RKO (cell line): ENCODE data around the gene AFF3.
"Not testable (repeated sequence)": the region's sequence is repeated elsewhere in the genome, so short reads cannot be mapped to it uniquely, and the experiment has no call there.

Experiments
- DNase-seq: peaks from one replicate; pipeline ENCODE4 v3.0.0-alpha.2; 2016; ENCODE audit warnings: low spot score

Gene AFF3

DNA sequence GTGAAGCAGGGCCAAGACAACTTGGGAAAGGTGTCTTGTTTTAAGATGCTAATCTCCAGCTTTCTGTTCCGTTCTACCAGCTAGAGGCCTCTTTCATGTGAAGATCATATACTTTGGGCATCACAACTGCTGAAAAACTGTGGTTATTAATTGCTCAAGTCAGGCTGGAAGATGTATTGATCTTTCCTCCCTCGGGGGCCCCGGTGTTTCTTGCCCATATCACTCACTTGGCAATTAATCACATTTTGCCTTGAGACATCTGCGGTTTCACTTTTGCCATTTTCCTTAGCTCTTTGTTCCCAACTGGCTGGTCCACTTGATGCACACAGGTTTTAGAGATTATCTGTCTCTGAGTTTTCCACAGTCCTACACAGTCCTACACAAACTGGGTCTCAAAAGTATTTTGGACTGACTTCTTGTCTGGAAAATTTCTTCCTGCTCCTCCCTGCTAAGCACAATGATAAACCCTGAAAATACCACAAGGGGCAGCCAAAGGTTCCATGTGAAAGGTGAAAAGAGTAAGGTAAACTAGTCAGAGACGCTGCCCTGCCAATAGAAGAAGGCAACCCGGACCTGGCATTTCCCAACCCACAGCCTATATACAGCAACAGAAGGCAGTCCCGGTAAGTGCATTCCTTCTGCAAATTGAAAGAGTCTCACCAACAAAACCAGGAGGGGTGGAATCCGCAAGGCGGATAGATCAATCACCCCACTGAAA, 181.0 kb downstream of the AFF3 start:
- no peak for DNase-seq

DNA sequence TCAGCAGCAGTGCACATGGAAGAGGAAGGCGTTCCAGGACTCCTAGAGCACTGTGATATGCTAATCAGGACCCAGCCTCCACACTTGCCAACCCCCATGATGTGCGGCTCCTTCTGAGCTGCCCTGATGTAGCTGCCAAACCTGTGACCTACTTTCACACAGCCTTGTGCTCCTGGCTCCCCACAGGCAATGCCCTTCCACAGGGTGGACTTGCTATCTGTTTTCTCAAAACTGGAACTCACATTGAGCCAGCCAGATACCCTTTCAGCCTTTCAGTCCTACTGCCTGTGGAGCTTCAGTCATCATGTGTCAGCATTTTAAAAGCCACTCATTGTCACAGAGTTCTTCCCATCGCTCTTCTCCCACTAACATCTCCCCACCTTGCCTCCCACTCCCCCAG, 181.6 kb downstream of the AFF3 start:
- no peak for DNase-seq

DNA sequence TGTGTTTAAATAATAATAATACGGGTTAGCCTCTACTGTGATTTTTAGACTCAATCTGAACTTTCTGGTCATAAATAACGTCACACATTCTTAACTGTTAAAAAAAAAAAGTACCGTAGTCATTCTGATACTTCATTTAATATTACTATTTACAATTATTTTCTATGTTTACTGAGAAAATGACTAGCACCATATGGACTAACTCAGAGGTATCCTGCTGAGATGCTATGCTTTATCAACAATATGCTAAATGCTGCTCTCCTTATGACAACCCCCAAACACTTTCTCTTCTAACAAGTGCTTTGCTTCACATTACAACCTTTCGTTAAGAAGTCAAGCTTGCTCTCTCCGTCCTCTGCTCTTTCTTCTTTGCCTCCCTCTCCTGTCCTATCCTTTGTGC, 182.1 kb downstream of the AFF3 start:
- DNase-seq = no peak

DNA sequence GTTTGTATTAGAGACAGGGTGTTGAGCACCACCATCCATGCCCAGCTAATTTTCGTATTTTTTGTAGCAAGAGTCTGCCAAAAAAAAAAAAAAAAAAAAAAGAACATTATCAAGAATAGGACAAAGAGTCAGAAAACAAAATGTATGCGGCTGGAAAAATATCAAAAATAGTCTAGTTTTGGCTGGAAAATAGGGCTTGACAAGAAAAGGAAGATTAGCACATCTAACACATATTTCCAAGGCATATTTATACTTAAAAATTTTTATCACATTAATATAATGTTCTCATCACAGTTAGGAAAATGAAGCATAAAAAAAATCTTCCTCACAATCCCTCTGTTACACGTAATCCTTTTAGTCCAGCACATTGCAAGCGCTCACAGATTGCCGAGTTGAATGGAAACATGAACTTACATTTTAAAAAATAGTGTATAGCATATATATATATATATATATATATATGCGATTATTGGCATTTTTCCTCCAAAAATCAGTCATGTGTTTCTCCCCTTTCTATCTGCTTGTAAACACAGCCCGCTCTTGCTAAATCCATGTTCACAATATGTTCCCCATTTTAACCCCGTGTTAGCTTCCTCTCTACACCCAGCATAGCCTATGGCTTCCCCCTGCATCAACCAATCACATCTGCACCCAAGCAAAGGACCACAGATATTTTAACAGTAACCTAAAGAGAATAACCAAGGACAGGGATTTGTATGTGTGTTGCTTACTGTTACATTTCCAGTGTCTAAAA, 183.0 kb downstream of the AFF3 start:
- DNase-seq = no peak

DNA sequence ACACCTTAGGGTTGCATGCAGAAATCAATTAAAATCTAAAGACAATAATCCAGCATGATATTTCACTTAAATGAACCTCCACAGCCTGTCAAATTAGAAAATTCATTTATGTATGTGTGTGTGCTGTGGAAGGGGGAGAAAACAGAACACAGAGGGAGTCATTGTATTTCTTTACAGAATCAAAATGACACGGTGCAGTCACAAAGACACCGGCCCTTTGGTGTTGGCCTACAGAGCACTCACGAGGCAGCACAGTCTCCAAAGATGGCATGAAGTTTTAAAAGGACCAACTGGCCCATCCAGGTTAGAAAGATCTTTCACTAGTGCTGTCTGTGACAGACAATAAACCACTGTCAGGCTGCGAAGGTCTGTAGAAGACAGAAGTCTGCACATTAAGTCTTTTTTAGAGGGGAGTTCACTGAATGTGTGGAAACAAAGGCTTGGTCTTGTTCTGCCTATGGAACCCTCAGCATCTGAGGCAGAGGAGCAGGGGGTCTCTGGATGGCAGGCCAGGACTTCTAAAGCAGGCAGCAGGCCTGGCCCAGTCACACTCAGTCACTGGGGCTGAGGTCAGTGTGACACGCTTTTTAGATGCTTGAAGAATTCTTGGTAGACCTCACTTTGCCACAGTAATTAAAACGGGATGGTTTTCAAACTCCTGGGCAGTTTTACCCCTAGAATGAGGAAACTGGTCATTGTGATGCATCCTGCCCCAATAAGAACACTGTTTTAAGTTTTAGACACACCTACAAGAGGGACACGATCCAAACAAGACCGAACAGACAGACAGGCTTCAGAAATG, 184.9 kb downstream of the AFF3 start:
- DNase-seq = no peak

DNA sequence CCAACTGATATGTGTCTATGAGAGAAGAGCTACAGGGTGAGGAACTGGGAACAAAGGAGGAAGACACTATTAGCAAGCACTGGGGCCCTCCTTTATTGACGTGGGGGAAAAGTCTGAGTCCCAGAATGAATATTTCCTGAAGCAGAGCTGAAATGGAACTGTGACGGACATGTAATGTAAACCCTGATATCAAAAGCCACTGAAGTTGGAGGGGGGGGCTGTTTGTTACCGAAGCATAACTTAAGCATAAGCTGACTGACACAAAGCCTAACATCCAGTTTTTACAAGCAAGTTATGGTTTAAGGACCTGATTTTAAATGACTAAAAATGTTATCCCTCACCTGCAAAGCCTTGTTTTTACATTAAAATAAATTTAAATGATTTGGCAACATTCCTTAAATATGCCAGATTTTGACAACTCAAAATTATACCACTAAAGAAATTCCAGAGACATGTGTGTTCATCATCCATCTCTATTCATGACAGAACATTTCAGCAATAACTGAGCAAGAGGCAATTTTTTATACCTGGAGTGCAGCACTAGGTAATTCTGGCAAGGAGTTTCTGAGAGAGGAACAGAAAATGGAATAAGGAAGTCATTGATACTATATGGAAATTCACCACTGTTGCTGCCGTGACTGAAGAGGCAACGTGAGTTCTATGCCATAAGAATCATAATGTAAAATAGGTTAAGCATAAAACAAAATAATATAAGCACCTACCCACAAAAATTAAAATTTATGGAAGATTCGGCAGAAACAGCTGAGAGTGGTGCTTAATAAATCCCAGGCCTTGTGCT, 186.0 kb downstream of the AFF3 start:
- no peak for DNase-seq

DNA sequence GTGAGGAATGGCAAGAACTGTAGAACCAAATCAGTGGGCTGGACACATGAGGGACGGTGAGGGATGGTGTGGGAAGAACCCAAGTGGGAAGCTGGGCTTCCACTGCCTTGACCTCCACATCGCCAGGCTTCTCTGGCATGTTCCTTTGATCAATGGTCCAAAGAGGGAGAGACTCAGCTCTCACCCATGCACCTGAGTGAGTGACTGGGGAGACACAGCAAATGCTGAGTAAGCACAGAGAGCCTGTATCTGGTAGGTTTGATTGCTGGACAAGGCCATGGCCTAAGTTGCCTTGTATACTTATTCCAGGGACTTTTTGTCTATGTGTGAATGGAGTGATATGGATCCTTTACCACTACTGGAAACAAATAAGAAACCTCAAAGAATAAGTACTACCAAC, 188.6 kb downstream of the AFF3 start:
- no peak for DNase-seq

DNA sequence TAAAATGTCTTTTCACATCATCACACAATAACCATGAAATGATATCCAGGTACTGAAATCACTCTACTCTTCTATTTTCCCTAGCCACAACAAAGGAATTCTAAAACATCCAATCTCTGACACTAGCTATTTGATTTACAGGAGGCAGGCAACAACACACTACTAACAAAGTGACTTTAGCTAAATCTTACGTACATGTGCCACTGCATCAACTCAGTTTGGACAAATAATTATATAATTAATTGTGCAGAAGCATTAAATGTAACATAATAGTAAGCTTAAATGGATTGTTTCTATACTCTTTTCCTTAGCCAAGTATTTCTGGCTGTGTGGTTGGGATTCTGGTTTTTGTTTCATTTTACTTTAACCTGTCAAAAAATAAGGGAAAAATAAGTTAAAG, 192.4 kb downstream of the AFF3 start:
- no peak for DNase-seq

DNA sequence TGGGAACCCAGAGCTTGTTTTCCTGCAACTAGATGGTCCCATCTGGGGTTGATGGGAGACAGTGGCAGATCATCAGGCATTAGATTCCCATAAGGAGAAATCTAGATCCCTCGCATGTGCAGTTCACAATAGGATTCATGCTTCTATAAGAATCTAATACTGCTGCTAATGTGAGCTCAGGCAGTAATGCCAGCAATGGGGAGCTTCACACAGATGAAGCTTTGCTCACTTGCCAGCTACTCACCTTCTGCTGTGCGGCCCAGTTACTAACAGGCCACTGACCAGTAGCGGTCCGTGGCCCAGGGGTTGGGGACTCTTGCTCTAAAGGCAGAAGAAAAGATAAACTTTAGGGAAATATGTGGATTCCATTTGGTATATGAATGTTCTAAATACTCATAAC, 192.9 kb downstream of the AFF3 start:
- no peak for DNase-seq

DNA sequence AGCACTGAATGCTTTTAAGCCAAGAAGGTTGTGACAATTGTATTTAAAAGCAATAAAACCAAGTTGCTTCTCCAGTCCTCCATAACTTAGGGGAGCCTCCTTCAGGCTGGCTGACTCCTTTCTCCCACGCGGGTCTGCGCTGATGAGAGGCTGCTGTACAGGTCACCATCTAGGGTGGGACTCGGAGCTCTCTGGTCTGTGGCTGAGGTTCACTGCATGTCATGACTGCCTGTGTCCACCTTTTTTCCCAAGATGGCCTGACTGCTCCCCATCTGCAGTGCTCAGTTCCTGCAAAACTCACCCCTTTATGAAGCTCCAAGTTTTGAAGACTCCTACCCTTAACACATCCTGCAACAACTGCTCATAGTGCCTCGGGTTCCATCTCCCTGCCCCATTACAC, 194.4 kb downstream of the AFF3 start:
- no peak for DNase-seq

DNA sequence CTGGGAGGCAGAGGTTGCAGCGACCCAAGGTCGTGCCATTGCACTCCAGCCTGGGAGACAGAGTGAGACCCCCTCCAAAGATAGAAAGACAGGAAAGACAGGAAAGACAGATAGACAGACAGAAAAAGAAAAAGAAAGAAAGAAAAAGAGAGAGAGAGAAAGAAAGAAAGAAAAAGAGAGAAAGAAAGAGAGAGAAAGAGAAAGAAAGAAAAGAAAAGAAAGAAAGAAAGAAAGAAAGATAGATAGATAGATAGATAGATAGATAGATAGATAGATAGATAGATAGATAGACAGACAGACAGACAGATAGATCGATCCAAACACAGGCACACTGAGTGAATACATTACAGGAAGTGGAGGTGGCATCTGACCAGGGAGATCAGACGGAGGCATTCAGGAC, 195.0 kb downstream of the AFF3 start:
- not testable (repeated sequence) for DNase-seq

DNA sequence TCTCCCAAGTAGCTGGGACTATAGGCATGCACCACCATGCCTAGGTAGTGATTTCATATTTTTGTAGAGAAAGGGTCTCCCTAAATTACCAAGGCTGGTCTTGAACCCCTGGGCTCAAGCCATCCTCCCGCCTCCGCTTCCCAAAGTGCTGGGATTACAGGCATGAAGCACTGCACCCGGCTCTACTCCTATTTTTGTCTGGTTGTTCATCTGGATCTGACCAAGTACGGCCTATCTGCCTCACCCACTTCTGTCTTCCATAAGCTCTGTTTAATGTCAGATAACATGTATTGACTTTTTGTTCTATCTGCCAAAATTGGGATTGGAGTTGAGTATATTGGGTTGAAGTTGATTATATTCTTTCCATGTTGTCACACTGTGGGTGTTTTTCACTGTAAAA, 198.4 kb downstream of the AFF3 start:
- no peak for DNase-seq

DNA sequence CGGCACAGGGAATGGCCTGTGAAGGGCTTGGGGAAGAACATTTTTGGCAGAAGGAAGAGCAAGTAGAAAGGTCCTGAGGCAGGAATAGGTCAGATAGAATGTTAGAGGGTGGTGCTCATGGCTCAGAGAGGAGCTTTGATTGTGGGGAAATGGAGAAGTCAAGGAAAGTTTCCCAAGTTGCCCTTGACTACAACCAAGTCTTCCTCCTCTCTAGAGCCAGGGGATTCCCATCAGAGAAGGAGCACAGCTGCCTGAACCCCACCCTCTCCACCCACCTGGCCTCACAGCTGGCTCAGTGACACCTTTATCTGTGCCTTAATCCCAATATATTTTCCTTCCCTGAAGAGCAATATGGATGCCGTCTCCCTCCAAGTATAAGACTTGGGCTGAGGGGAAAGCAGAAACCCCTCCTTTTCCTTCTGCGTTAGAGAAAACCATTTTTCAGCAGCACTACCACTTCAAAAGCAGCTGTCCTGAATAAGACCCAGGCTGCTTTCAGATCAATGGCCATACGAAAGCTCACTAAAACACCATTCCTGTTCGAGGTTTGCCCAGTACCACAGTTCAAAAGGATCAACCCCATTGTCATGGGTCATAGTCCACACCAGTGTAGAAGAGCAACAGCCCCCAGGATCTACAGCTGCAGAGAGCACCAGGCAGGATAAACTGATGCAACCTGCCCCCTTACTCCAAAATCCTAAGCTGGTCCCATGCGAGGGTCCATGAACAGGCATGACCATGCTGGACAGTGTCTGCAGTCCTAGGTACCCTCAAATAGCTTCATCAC, 199.6 kb downstream of the AFF3 start:
- no peak for DNase-seq

DNA sequence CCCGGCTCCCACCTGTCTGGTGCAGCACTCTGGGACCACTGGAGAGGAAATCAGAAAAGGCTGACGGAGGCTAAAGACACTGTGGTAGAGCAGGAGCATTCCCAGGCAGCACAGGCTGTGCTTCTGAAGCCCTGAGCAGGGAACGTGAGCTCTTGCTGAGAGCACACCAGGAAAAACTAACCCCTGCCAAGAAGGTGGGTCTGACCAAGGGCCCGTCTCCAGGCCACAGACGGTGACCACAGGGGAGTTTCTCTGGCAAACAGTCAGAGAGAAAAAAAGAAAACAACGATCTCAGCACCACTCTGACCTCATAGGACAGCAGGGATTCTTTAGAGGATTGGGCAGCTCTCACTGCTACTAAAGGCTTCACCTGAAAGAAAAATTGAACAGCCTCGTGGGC, 201.4 kb downstream of the AFF3 start:
- no peak for DNase-seq

DNA sequence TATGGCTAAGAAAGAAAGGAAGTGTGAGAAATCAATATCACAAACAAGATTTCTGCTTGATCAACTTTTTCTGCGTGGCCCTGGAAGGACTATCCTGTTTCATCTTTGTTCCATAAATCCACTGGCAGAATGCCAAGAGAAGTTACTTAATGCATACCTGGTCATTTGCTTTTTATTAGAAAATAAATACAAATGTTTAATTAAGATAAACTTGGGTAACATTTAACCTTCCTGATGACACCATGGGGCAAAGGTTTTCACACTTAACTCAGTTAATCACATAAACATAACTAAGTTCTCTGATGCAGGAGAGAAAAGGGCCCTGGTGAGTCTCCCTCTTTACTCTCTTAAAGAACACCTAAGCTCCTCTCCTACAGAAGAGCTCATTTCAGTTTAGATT, 203.3 kb downstream of the AFF3 start:
- DNase-seq = no peak

DNA sequence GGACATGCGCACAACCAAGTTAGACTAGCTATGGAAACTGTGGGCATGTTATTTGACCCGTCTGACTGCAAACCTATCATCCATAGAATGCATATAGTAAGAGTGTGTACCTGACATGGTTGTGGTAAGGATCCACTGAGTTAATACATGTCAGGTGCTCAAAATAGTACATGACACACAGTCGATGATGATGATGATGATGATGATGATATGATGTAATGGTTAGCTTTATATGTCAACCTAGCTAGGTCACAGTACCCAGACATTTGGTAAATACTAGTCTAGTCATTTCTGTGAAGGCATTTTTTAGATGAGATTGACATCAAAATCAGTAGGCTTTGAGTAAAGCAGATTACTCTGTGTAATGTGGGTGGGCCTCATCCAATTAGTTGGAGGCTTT, 204.1 kb downstream of the AFF3 start:
- DNase-seq = no peak

DNA sequence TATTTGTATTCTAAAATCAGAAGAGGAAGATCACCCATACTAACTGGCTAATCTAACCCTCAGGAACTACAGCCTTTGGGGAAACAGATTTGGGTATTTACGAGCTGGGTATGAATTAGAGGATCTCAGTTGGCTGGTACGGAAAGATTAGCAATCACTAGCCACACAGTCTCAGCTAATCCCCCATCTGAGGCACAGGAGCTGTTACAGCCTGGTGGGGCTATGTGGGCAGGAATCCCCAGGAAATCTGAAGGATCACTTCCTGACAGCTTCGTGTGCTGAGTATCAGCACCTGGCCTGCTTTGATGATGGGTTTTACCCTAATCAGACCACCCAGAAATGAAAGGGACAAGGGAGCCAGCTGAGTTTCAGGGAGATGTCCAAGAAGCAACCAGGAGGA, 206.3 kb downstream of the AFF3 start:
- DNase-seq = no peak

DNA sequence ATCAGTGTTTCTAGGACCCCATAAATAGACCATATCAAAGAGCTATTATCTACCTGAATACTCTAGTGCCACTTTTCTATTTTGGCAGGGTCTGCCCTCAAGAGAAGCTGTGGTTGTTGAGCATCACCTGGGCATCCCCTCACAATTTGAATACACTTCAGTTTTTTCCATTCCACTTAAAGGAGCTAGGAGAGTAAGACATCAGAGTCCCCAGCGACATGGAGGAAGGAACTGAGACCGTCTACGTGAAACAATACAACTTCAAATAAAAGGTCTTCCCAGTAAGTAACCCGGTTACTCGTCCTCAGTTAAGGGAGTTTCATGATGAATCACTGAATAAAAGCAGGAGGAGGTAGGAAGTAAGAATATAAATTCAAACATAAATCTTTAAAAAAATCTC, 206.7 kb downstream of the AFF3 start:
- no peak for DNase-seq

DNA sequence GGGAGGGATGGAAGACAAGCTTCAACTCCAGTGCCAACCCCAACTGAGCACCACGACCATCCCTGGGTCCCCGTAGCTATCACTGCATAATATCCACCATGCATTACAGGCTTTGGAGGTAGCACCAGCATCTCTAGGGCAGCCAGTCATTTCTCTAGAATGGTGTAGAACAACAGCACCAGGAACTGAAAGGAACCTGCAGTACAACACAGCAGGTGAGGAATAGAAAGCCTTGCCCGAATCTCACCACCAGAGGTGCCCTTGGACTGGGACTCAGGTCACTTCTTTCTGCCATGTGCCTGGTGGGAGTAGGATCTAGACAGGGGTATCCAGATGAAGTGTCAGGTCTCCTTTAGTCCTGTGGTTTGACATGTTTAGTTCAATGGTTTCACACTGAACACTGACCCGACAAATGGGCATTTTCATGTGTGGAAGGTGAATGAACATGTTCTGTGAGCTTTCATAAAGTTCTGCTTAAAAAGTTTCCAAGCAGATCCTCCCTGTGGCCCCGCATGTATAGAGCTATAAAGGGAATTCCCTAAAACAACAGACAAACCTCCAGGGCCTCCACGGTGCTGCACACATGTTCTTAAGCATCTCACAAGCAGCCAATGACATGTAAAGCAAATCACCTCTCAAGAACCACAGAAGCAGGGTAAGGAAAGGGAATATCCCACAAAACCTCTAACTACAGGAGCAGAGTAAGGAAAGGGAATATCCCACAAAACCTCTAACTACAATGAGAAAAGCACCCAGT, 208.3 kb downstream of the AFF3 start:
- DNase-seq = no peak

DNA sequence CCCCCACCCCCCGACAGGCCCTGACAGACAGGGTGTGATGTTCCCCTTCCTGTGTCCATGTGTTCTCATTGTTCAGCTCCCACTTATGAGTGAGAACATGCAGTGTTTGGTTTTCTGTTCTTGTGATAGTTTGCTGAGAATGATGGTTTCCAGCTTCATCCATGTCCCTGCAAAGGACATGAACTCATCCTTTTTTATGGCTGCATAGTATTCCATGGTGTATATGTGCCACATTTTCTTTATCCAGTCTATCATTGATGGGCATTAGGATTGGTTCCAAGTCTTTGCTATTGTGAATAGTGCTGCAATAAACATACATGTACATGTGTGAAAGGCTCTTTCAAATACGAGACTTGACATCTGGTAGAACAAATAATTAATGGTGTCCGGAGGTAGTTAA, 208.9 kb downstream of the AFF3 start:
- not testable (repeated sequence) for DNase-seq
